ENCODE data around the gene ZNF282.

DNA sequence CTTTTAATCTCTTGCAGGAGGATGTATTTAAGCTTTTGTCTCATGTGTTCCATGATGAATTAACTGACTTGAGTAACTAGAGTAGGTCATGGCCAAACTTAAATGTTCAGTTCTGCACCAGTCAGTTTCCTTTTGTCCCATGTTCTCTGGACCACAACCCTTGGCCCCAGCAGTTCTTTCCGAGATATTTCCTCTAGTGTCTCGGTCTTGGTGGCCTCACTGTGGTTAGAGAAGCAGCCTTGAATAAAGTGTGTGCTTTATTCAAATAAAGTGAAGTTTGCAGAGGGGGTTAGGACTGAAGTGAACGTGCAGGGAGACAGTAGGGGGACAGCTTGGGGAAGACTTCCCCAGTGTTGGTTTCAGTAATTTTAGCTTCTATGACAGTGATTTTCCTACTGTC, 53.4 kb downstream of the ZNF282 start:
- no peak for TF ChIP-seq CREB5 (CRISPR knock-in tag; IDR thresholded peaks at IDR 0.05; ENCODE audit: low read depth)
- TF ChIP-seq ZNF565 (CRISPR knock-in tag; conservative IDR thresholded peaks at IDR 0.05; ENCODE audit: low read depth) = no peak
- no peak for TF ChIP-seq ZFP30 (CRISPR knock-in tag; IDR thresholded peaks at IDR 0.05)

All from SK-N-SH treated with all-trans-retinoic acid at 6 μM for 48 hours (cell line).